OCI-LY7 (cell line): ENCODE data around the gene LYAR. TPM values are rescaled to one million over a fixed set of nuclear protein-coding genes. Genes with fewer than 3 reads are reported as not detected.

Experiments
- BruUV-seq: library from RNA; stranded (reverse); fragments of 400-500 nt; replicated peaks from 2 replicates; lab custom pipeline; 2021; lab: Mats Ljungman, UMichigan
- CTCF ChIA-PET: fragments of 300-600 bp; sonication (Branson Sonifier 250); formaldehyde crosslinking; loops from one replicate; lab custom pipeline; 2022; ENCODE audit warnings: antibody characterized with exemption; ENCODE audit not compliant: unreplicated experiment; lab: Charles Lee
- POLR2A ChIA-PET: fragments of 300-600 bp; sonication (Branson Sonifier 250); formaldehyde crosslinking; loops from one replicate; lab custom pipeline; 2022; ENCODE audit warnings: antibody characterized with exemption; lab: Charles Lee
- DNase-seq: peaks from one replicate; pipeline ENCODE4 v3.0.0-alpha.2; 2015; ENCODE audit warnings: low spot score
- H2AFZ ChIP-seq: fragments of 200-600 bp; sonication (generic), shearing (Covaris generic); 2 replicates; pipeline ENCODE4 v1.6.1; 2014; ENCODE audit warnings: mild to moderate bottlenecking, antibody characterized with exemption, low read length, moderate library complexity
- H3K27ac ChIP-seq: fragments of 200-600 bp; sonication (generic); 2 replicates; pipeline ENCODE4 v1.5.1; 2014; ENCODE audit warnings: mixed run types, low read depth, mild to moderate bottlenecking, moderate library complexity, low read length, inconsistent platforms; ENCODE audit not compliant: poor library complexity, severe bottlenecking
- H3K36me3 ChIP-seq: fragments of 200-600 bp; sonication (generic); 2 replicates; pipeline ENCODE4 v1.6.1; 2014; ENCODE audit warnings: mild to moderate bottlenecking, antibody characterized with exemption, low read length, moderate library complexity, mixed read lengths; ENCODE audit not compliant: insufficient read depth
- H3K4me1 ChIP-seq: fragments of 200-600 bp; sonication (generic); 2 replicates; pipeline ENCODE4 v1.5.1; 2014; ENCODE audit warnings: mild to moderate bottlenecking, low read length; ENCODE audit not compliant: insufficient read depth, poor library complexity, severe bottlenecking
- H3K4me2 ChIP-seq: fragments of 200-600 bp; sonication (generic); 2 replicates; pipeline ENCODE4 v1.6.1; 2014; ENCODE audit warnings: mild to moderate bottlenecking, low read length
- H3K4me3 ChIP-seq: fragments of 200-600 bp; sonication (generic); 2 replicates; pipeline ENCODE4 v1.5.1; 2014; ENCODE audit warnings: mild to moderate bottlenecking, low read depth, low read length; ENCODE audit not compliant: poor library complexity, severe bottlenecking
- H3K79me2 ChIP-seq: fragments of 200-600 bp; sonication (generic); 2 replicates; pipeline ENCODE4 v1.6.1; 2016; ENCODE audit warnings: low read depth, mild to moderate bottlenecking, low read length, moderate library complexity, mixed read lengths; ENCODE audit not compliant: insufficient read depth
- H3K9me2 ChIP-seq: fragments of 200-600 bp; sonication (generic); 2 replicates; pipeline ENCODE4 v1.6.1; 2016; ENCODE audit warnings: mild to moderate bottlenecking, low read length, mixed read lengths; ENCODE audit not compliant: insufficient read depth
- H3K9me3 ChIP-seq: fragments of 200-600 bp; sonication (generic); 2 replicates; pipeline ENCODE4 v1.6.1; 2014; ENCODE audit warnings: mild to moderate bottlenecking, mixed run types, low read length, mixed read lengths
- H4K20me1 ChIP-seq: fragments of 200-600 bp; sonication (generic); 2 replicates; pipeline ENCODE4 v1.6.1; 2014; ENCODE audit warnings: mild to moderate bottlenecking, antibody characterized with exemption, low read length, moderate library complexity, mixed read lengths; ENCODE audit not compliant: insufficient read depth
- EZH2phosphoT487 ChIP-seq: fragments of 200-600 bp; sonication (generic); IDR thresholded peaks from 2 replicates; pipeline ENCODE4 v1.6.1; 2018; ENCODE audit warnings: low read depth, borderline replicate concordance, mild to moderate bottlenecking, mixed run types, antibody characterized with exemption, low read length, moderate library complexity, mixed read lengths
- intact Hi-C: fragments of 100-400 bp; cut with micrococcal nuclease; formaldehyde crosslinking; loops from one replicate; pipeline ENCODE4 v1.10.0; 2022; ENCODE audit not compliant: unreplicated experiment
- total RNA-seq, 2 experiments: library from RNA; depleted of rRNA in 1 of 2; stranded (reverse); fragments of >200 nt in 1 of 2; shearing (Covaris generic) in 1 of 2; gene quantifications; 2 replicates each; pipeline ENCODE4 v1.2.3, GENCODE V29; 2014 to 2022
- TF ChIP-seq, protein P1 (sequence below): fragments of 200-600 bp; sonication (generic); conservative IDR thresholded peaks from 2 replicates; pipeline ENCODE4 v1.5.1; 2014; ENCODE audit warnings: mild to moderate bottlenecking, antibody characterized with exemption, low read length, moderate library complexity, mixed read lengths

LYAR gene
- total RNA-seq, 2 experiments from 2014 or later, result 58.5 to 58.8 TPM

DNA sequence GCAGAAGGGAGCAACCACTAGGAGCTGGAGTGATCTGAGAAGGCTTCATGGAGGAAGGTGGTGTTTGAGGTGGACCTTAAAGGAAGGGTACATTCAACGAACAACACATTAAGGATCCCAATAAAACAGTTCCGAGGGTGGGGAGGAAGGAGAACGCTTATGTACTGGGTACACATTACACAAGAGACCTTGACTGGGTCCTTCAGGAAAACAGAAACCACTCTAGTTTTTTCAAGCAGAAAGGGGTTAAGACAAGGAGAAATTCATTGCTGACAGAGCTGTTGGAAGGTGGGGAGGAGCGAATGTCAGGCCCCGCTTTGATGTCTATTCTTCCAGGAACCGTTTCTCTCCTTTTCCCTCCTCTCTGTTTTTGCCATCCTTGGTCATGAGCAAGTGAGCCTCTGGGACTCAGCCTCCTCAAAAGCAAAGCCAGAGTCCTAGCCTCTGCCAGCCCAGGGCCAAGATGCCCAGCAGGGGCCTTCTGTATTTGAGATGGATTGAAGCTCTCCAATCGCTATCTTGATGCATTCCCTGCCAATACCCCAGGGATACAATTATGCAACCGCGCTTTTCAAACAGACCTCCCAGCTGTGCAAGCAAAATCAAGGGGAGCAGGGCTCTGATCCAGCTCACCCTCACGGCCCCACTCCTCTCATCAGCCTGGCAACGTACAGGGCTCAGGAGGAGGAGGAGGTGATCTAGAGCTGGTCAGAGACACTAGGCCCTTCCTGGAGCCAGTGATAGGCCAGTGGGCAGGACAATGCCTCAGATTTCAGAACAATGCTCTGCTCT is 48.5 kb upstream of the LYAR start:
- Histone ChIP-seq H3K4me1 (peaks cover 31% of the 10 kb centered on the region), H3K27ac (no peak overlapping the region), H2AFZ (peak overlapping the region; percentile 17; the same call in 1 of the 2 replicates), H3K79me2 (no peaks in the 10 kb centered on the region), H3K9me3 (peaks cover 6% of the 10 kb centered on the region; the same call in 1 of the 2 replicates), H4K20me1 (no peaks in the 10 kb centered on the region), H3K4me3 (no peak overlapping the region), H3K4me2 (no peak overlapping the region), H3K9me2 (no peaks in the 10 kb centered on the region), H3K36me3 (no peaks in the 10 kb centered on the region; the same call in 1 of the 2 replicates)
- ChIA-PET CTCF (interaction anchor here (0.8 kb wide), 1 partner anchor 89 kb away, joined by 3 read pairs; no protein-coding TSS in a partner anchor), POLR2A (interaction anchor here (0.6 to 1.1 kb wide), 3 partner anchors 8 to 80 kb away, joined by 3 to 4 read pairs (median 3); no protein-coding TSS in a partner anchor)
- DNase-seq, result no peak
- TF ChIP-seq EZH2phosphoT487, result no peak
- TF ChIP-seq, protein P1, sequence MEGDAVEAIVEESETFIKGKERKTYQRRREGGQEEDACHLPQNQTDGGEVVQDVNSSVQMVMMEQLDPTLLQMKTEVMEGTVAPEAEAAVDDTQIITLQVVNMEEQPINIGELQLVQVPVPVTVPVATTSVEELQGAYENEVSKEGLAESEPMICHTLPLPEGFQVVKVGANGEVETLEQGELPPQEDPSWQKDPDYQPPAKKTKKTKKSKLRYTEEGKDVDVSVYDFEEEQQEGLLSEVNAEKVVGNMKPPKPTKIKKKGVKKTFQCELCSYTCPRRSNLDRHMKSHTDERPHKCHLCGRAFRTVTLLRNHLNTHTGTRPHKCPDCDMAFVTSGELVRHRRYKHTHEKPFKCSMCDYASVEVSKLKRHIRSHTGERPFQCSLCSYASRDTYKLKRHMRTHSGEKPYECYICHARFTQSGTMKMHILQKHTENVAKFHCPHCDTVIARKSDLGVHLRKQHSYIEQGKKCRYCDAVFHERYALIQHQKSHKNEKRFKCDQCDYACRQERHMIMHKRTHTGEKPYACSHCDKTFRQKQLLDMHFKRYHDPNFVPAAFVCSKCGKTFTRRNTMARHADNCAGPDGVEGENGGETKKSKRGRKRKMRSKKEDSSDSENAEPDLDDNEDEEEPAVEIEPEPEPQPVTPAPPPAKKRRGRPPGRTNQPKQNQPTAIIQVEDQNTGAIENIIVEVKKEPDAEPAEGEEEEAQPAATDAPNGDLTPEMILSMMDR, result no peak
- intact Hi-C loops, result no loop called here
- no TSS peak for BruUV-seq

DNA sequence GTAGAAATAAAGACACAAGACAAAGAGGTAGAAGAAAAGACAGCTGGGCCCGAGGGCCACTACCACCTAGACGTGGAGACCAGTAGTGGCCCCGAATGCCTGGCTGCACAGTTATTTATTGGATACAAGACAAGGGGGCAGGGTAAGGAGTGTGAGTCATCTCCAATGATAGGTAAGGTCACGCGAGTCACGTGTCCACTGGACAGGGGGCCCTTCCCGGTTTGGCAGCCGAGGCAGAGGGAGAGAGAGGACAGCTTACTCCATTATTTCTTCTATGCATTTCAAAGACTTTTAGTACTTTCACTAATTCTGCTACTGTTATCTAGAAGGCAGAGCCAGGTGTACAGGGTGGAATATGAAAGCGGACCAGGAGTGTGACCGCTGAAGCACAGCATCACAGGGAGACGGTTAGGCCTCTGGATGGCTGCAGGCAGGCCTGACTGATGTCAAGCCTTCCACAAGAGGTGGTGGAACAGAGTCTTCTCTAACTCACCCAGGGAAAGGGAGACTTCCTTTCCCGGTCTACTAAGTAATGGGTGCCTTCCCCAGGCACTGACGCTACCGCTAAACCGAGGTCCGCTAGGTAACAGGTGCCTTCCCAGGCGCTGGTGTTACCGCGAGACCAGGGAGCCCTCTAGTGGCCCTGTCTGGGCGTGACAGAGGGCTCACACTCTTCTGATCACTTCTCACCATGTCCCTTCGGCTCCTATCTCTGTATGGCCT is 45.0 kb upstream of the LYAR start:
- intact Hi-C loops, result loop anchor here (1.0 to 2.0 kb wide), 3 partner anchors 75 to 96 kb away; no protein-coding TSS in a partner anchor
- no peak overlapping the region for H3K27ac ChIP-seq
- H3K36me3 ChIP-seq, result no peaks in the 10 kb centered on the region; the same call in 1 of the 2 replicates
- POLR2A ChIA-PET, result interaction anchor here (0.5 to 1.4 kb wide), 3 partner anchors 12 to 325 kb away, joined by 3 to 4 read pairs (median 3); no protein-coding TSS in a partner anchor
- H3K4me2 ChIP-seq, result peak overlapping the region; percentile 42; the same call in 1 of the 2 replicates
- peak; percentile 85 for DNase-seq
- H3K4me3 ChIP-seq, result no peak overlapping the region
- H3K9me2 ChIP-seq, result no peaks in the 10 kb centered on the region
- CTCF ChIA-PET, result no interaction called here
- H3K4me1 ChIP-seq, result peaks cover 9% of the 10 kb centered on the region
- H2AFZ ChIP-seq, result peak overlapping the region; percentile 16; the same call in 1 of the 2 replicates
- BruUV-seq, result no TSS peak
- peaks cover 6% of the 10 kb centered on the region; the same call in 1 of the 2 replicates for H3K9me3 ChIP-seq
- no peak for TF ChIP-seq EZH2phosphoT487
- TF ChIP-seq, protein P1, result peak; percentile 88
- H4K20me1 ChIP-seq, result no peaks in the 10 kb centered on the region
- no peaks in the 10 kb centered on the region for H3K79me2 ChIP-seq
